ENCODE results near the gene FTCD.
"Not testable (repeated sequence)": the region's sequence is repeated elsewhere in the genome, so short reads cannot be mapped to it uniquely, and the experiment has no call there.

FTCD gene

DNA sequence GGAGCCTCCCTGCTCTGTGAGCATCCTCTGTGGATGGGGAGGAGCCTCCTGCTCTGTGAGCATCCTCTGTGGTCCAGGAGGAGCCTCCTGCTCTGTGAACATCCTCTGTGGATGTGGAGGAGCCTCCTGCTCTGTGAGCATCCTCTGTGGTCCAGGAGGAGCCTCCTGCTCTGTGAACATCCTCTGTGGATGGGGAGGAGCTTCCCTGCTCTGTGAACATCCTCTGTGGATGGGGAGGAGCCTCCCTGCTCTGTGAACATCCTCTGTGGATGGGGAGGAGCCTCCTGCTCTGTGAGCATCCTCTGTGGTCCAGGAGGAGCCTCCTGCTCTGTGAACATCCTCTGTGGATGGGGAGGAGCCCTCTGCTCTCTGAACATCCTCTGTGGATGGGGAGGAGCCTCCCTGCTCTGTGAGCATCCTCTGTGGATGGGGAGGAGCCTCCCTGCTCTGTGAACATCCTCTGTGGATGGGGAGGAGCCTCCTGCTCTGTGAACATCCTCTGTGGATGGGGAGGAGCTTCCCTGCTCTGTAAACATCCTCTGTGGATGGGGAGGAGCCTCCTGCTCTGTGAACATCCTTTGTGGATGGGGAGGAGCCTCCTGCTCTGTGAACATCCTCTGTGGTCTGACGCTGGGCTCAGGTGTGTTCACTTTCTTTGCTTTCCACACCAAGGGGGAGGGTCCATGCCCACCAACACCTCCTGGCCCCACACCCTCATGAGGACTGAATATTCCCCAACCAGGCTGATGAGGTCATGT is 15.2 kb upstream of the FTCD start:
- DNase-seq, result not testable (repeated sequence)

DNA sequence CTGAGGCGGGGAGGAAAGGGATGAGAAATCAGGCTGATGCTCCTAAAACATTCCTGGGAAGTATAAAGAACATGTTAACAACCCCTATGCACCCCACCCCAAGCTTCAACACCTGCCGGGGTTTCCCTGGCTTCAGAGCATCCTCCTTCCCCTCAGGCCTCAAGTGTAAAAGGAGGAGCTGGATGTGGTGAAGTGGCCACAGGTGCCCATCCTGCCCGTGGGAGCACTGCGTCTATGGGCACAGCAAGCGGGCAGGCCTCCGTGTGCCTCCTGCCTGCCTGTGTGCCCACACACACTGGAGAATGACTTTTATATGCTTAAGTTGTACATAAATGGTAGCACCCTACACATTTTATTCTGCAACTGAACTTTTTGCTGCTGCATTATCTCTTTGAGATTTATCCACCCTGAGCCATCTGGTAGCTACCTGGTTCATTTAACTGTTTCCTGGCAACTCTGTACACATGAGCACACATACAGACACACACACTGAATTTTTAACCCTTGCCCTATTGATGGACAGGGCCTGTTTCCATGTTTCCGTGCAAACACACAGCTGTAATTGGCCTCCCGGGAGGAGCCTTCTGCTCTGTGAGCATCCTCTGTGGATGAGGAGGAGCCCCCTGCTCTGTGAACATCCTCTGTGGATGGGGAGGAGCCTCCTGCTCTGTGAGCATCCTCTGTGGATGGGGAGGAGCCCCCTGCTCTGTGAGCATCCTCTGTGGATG is 13.4 kb upstream of the FTCD start:
- DNase-seq, result no peak

DNA sequence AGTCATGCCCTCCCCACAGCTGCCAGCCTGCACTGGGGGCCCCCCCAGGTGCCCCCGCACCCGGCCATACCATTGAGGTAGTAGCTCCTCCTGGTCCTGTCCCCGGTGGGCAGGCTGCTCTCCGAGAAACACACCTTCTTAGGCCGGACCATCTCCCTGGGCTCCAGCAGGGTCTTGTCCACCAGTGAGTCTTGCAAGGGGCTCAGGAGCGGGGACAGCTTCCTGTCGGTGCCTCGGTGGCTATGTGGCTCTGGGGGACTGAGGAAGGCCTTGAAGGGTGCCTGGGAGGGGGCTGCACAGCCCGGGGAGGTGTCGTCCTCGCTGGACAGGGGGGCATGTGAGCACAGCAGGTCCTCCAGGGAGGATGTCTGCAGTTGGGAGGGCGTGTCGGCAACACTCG is 12.9 kb upstream of the FTCD start:
- no peak for DNase-seq

DNA sequence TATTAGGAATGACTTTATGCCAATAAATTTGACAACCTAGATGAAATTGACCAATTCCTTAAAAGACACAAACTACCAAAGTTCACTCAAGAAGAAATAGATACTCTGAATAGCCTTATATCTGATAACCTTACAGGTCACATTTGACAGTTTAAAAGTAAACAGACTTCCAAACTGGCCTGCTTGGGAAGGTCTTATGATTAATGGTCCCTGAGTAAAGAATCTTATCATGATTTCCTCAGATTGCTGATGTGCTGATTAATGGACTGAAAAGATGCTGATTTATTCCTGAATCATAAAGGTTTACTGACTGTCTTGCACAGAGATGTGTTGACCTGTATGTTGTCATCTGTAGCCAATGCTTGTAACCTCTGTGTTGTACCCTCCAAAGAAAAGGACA is 9.7 kb upstream of the FTCD start:
- DNase-seq, result no peak

DNA sequence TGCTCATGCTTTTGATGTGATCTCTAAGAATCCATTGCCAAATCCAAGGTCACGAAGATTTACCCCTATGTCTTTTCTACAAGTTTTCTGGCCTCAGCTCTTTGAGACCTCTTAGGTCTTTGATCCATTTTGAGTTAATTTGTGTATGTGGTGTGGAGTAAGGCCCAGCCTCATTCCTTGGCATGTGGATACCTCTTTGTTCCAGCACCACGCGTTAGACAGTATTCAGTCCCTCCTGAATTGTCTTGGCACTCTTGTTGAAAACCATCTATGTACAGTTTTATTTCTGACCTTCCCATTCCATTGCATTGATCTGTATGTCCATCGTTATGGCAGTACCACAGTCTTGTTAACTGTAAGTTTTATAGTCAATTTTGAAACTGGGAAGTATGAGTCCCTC is 8.0 kb upstream of the FTCD start:
- DNase-seq, result no peak

DNA sequence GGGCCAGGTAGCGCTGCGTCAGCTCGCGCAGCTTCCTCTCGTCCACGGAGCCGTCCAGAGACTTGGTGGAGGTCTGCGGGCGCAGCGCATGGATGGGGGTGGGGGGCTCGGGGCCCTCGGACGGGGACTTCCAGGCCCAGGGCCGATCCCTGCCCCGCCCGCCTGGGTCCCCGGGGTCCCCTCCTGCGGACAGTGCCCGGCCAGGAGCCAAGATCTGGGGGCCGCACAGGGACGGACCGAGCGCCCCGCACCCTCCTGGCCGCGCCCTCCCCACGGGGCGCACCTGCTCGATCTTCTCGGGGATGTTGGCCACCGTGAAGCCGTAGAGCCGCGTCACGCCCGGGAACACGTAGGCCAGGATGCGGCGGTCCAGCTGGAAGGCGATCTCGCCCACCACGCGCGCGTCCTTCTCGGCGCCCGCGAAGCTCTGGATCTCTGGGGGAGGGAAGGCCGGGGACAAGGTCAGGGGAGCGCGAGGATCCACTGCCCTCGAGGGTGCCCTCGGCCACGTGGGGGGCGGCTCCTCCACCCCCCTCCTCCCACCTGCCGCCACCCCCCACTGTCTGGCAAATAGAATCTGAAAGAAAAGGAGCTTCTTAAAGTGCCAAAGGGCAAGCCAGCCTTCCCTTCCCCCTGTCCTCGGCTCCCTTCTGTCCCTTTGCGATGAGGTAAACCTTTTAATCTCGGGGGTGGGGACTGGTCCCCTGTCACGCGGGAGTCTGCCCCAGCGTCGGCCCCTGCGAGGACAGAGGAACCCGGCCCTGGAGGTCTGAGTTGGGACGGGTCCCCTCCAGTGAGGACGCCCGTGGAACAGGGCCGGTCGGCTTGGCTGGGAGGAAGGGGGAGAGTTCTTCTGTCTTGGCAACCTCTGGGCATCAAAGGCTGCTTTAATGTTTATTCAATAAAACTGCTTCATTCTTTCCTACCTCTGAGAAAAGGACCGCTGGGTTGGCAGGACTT is 6.5 kb upstream of the FTCD start:
- no peak for DNase-seq

DNA sequence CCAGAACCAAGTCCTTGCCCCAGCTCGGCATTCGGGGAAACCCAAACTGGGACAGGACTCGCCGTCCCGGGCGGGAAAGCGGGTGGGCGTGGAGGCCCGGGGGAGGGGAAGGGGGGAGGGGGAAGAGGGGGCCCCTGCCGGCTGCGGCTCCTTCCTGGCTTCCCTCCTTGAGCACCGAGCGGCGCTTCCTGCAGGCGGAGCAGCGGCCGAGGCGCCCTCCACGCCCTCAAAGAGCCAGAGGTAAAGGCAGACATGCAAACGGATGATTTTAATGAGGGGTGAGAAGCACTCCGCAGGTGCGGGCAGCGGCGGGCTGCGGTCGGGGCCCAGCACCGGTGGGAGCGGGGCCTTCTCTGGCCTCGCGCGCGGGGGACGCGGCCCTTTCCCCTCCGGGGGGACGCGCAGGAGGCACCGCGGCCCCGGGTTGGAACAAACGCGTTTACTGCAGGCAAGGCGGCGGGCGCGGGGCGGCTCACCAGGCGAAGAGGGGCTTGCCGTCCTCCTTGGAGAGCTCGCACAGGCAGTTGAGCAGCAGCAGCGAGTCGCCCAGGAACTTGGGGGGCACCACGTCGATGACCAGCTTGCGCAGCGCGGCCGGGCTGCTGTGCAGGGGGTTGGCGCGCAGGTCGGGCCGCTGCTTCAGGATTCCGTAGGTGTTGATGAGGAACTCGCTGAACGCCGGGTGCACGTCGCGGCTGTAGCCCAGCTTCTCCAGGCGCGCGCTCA is 5.7 kb upstream of the FTCD start:
- DNase-seq, result no peak

DNA sequence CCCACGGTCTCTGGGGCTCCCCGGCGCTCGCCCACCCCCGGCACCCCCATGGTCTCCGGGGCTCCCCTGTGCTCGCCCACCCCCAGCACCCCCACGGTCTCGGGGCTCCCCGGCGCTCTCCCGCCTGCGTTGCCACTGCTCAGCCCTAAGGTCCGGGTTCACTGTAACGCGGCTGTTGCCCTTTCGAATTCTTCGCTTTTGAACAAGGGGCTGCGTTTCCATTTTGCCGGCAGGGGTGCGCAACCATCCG is 5.2 kb upstream of the FTCD start:
- no peak for DNase-seq

DNA sequence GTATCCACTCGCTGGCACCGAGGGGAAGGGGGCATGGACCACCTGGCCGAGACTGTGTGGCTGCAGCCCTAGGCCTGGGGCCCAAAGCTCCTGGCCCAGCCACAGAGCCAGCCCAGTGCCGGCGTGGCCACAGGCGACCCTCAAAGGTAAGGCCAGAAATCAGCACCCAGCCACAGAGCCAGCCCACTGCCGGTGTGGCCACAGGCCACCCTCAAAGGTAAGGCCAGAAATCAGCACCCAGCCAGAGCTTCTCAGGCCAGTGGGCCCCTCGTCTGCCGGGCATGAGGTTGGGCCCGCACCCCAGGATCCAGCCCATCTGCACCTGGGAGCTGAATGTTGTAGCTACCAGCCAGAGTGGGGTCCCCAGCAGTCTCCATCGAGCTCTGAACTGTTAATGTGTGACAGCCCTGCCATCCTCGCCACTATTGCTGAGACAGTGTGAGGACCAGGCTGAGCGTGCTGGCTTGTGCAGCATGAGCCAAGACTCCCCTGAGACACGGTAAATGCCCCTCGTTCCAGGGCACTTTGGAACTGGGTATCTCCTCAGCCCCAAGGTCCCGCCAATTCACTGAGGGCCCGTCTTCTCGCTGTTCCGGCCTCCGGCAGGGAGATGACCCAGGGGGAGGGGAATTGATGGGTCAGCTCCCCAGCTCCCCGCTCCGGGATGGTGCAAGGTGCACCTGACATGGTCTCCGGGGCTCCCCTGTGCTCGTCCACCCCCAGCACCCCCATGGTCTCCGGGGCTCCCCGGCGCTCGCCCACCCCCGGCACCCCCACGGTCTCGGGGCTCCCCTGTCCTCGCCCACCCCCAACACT is 4.7 kb upstream of the FTCD start:
- DNase-seq, result no peak

DNA sequence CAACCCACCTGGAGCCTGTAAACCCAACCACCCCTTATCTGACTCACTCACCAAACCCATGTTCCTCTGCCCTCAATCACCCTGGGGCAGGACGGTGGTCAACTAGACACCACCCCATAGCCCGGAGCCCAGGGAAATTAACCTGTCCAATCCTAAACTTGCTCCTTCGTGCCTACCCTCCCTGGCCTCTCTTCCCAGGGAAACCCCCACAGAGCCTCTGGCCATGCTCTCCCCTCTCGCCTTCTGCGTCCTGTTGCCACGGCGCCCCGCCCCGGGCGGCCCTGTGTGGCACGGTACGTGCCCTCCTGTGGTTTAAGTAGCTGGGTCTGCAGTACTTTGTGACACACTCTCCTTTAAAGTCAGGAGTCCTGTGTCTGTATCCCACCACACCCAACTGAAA is 4.0 kb upstream of the FTCD start:
- DNase-seq, result no peak

DNA sequence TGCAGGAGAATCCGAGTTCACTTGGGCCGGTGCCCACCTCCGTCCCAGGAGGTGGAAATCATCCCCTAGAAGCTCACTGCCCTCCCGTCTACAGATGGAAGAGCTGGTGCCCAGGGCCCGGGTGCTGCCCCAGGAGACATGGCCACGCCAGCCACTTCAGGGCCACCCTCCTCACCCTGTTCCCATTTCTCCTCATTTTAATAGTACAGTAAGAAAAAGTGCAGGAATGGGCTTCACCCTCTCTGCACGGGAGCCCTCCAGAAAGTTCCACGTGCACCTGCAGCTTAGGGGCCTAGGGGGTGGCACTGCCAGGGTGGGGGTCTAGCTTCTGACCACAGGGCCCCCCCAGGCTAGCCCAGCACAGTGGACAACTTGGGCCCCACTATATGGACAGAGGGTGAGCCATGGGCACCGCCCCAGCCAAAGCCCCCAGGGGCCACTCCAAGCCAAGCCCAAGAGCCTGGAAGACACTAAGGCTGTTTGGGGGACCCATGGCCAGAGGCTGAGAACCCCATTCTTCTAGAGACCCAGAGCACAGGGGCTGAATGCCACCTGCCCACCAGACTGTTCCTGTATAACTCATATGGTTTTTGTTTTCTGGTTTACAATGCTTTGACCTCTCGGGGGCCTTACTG is 3.4 kb upstream of the FTCD start:
- DNase-seq, result no peak

DNA sequence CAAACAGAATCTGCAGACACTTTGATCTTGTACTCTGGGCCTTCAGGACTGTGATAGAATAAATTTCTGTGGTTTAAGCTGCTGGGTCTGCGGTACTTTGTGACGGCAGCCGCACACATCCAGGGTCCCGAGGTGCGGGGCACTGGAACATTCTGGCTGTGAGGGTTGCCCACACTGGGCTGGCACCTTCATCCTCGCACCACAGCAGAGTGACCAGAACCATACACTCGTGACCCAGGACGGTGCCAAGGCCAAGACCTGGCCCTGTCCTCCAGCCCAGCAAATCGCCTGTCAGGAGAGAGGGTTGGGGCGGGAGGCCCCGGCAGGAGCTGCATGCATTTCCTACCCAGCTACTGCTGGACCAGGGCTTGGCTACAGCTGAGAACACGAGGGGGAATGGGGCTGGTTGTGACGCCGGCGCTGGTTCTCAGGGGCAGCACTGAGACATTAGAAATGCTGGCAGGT is 2.6 kb upstream of the FTCD start:
- no peak for DNase-seq

DNA sequence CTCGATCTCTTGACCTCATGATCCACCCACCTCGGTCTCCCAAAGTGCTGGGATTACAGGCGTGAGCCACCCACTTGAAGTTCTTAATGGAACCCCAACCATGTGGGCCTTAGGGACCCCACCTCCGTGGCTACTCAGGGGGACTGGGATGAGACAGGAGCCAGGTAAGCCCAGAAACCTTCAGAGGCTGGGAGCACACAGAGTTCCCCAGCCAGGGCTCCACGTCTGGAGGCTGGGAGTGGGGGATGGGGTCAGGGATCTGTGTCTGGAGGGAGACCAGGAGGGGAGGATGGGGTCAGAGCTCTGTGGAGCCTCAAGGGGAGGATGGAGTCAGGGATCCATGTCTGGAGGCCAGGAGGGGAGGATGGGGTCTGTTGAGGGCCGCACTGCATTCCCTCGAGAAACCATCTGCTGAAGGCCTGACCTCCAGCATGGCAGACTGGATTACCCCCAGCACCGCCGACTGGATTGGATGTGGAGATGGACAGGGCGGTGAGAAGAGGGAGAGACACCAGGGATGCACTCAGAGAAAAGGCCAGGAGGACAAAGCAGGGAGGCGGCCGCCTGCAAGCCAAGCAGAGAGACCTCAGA is 2.1 kb upstream of the FTCD start:
- no peak for DNase-seq

DNA sequence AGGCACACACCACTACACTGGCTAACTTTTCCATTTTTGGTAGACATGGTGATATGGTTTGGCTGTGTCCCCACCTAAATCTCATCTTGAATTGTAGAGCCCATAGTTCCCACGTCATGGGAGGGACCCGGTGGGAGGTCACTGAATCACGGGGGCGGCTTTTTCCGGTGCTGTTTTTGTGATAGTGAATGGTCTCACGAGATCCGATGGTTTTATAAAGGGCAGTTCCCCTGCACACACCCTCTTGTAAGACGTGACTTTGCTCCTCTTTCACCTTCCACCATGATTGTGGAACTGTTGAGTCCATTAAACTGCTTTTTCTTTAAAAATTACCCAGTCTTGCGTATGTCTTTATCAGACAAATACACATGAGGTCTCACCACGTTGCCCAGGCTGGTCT is 1.3 kb upstream of the FTCD start:
- DNase-seq, result no peak

DNA sequence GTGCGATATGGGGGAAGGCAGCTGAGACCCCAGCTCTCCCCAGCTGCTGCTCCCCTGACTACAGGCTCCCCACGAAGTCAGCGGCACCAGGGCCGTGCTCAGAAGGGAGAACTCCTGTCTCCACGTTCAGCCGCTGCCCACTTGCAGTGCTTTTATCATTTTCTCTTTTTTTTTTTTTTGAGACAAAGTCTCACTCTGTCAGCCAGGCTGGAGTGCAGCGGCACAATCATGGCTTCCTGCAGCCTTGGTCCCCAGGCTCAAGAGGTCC is 933 bp upstream of the FTCD start:
- no peak for DNase-seq

DNA sequence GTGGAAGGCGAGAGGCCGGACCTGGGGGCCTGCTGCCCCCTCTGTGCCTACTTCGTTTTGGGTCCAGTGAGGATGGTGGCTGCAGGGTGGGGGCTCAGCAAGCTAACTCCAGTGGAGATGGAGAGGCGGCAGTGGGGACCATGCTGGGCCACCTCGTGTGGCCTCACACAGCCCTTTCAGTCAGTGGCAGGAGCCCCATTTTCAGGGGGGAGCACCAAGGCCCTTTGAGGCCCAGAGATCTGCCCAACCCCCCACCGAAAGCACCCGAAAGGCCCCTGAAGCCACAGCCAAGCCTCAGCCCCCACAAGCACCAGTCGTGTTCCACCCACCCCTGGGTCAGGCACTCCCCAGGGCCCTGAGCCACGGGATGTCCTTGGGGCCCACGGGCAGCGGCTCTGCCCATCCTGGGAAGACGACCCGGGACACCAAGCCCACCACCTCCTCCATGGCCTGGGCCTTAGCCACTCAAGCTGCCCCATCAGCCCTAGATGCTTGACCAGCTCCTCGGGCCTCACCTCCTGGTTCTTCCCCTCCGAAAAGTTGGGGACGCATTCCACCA is 345 bp downstream of the FTCD start:
- no peak for DNase-seq

DNA sequence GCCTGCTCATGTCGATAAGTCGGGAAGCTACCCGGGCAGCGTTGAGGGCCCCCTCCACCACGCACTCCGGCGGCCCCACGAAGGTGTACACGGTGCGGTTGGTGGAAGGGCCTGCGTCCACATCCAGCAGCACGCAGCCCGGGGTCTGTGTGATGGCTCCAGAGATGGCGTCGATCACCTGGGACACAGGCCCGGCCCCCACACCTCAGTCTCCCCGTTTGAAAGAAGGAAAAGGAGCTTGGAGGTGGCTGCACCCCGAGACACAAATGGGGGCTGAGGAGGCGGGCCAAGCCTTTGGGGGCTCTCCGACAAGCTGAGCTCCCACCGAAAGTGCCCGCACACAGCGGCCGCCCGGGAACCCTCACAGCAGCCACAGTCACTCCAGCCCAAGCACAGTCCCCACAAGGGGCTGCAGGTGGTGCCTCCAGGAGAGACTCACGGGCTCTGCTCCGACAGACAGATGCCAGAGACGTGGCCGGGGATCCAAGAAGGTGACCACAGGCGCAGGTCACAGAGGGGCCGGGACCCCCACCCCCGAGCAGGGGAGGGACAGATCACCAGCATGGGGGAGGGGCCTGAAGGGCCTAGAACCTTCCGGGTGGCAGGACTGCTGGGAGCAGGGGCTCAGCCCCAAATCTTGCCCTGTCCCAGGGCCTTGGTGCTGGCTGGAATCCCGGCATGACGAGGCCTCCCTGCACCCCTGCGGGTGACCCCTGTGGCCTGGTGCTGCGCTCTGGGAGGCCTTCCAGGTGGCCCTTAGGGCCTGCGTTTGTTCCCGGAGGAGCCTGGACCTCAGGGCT is 1.0 kb downstream of the FTCD start:
- DNase-seq, result no peak

DNA sequence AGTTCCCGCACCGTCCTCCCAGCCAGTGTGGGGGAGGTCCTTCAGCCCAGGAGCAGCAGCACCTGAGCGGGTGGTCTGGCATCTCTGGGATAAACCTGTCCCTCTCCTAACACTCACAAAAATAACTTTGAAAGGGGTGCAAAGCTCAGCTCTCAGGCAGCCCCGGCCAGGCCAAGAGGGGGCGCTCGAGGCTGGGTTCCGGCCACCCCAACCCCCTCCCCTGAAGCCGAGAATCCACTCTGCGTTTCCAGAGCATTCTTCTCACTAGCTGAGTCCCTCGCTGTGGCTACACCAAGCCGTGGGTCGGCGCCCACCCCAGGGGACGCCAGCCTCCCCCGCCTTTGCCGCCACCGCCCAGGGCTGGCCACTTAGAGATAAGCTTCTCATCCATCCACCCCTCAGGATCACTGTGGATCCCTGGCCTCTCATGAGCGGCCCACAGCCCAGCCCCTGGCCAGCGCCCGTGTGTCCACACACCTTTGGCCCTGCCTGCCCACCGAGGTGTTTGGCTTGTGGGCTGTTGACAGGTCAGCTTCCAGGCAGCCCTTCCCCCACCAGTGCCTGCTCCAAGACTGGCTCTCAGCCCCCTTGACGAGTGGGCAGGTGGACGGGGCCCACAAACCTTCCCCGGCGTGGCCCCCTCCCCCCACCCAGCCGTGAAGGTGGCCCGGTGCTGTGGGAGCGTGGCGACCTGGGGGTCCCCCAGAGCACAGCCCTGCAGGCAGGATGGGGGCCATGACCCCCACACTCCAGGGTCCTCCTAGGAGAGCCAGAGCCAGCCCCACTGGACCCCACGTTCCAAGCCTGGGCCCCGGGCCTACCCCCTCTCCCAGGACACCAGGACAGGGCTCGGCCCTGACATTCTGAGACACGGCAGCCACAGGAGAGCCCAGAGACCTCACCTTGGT is 1.9 kb downstream of the FTCD start:
- DNase-seq, result no peak

DNA sequence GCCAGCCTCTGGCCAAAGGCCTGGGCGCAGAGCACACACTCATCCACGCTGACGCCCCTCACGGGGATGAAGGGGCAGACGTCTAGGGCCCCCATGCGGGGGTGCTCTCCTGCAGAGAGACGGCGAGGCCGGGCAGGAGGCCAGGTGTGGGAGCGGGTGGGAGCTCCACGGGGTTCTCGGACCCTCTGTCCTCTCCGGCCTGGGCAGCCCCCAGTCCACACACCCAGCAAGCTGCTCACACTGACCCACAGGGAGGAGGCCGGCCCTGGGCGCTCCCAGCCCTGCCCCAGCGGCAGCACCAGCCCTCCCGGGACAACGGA is 2.5 kb downstream of the FTCD start:
- DNase-seq, result no peak
